Vagina (tissue), 2 donors: ENCODE data around the gene ARRDC4. TPM values are rescaled to one million over a fixed set of nuclear protein-coding genes. Genes with fewer than 3 reads are reported as not detected.

ENCODE experiments used
- DNase-seq, 2 donors: peaks; one replicate each; pipeline ENCODE4 v3.0.0-alpha.2; 2017; ENCODE audit errors: extremely low spot score in 2 of 2
- H3K27ac ChIP-seq: fragments of 200-600 bp; sonication (generic); one replicate; pipeline ENCODE4 v1.5.1; 2019
- H3K27me3 ChIP-seq: fragments of 200-600 bp; sonication (generic); one replicate; pipeline ENCODE4 v1.5.1; 2019
- H3K36me3 ChIP-seq, 2 donors: fragments of 200-600 bp; sonication (generic); one replicate each; pipeline ENCODE4 v1.5.1; 2017 to 2019
- H3K4me1 ChIP-seq: fragments of 200-600 bp; sonication (generic); one replicate; pipeline ENCODE4 v1.5.1; 2019
- H3K4me3 ChIP-seq, 2 donors: fragments of 200-600 bp; sonication (generic); 1 replicate in 1 of 2; 2 replicates in 1 of 2; pipeline ENCODE4 v1.5.1; 2016 to 2019
- H3K9me3 ChIP-seq: fragments of 200-600 bp; sonication (generic); one replicate; pipeline ENCODE4 v1.5.1; 2019
- POLR2A ChIP-seq, 2 donors: fragments of 450-650 bp; IDR thresholded peaks; one replicate each; pipeline ENCODE4 v1.6.1; 2017; ENCODE audit warnings: antibody characterized with exemption in 2 of 2, mild to moderate bottlenecking in 2 of 2, moderate library complexity in 2 of 2
- POLR2AphosphoS5 ChIP-seq, 2 donors: sonication (generic); formaldehyde crosslinking; IDR thresholded peaks; one replicate each; pipeline ENCODE4 v1.9.0; 2017; ENCODE audit warnings: antibody characterized with exemption in 2 of 2, mild to moderate bottlenecking in 2 of 2, low read depth in 1 of 2; ENCODE audit not compliant: insufficient read depth in 1 of 2
- intact Hi-C: fragments of 100-400 bp; cut with DNase I; formaldehyde crosslinking; loops from one replicate; pipeline ENCODE4 v1.15.1; 2023
- total RNA-seq: library from RNA; depleted of rRNA; stranded (reverse); fragments of >200 nt; gene quantifications from one replicate; pipeline ENCODE4 v1.2.3, GENCODE V29; 2016
- TF ChIP-seq, protein P1 (sequence below), 3 experiments: fragments of 450-650 bp in 2 of 3; fragments of 200-600 bp in 1 of 3; sonication (generic) in 1 of 3; IDR thresholded peaks; one replicate each; pipeline ENCODE4 v1.5.1; 2017 to 2019; ENCODE audit warnings: antibody characterized with exemption in 3 of 3, mild to moderate bottlenecking in 2 of 3, moderate library complexity in 2 of 3

Gene ARRDC4, protein sequence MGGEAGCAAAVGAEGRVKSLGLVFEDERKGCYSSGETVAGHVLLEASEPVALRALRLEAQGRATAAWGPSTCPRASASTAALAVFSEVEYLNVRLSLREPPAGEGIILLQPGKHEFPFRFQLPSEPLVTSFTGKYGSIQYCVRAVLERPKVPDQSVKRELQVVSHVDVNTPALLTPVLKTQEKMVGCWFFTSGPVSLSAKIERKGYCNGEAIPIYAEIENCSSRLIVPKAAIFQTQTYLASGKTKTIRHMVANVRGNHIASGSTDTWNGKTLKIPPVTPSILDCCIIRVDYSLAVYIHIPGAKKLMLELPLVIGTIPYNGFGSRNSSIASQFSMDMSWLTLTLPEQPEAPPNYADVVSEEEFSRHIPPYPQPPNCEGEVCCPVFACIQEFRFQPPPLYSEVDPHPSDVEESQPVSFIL
- total RNA-seq = 35.8 TPM

DNA sequence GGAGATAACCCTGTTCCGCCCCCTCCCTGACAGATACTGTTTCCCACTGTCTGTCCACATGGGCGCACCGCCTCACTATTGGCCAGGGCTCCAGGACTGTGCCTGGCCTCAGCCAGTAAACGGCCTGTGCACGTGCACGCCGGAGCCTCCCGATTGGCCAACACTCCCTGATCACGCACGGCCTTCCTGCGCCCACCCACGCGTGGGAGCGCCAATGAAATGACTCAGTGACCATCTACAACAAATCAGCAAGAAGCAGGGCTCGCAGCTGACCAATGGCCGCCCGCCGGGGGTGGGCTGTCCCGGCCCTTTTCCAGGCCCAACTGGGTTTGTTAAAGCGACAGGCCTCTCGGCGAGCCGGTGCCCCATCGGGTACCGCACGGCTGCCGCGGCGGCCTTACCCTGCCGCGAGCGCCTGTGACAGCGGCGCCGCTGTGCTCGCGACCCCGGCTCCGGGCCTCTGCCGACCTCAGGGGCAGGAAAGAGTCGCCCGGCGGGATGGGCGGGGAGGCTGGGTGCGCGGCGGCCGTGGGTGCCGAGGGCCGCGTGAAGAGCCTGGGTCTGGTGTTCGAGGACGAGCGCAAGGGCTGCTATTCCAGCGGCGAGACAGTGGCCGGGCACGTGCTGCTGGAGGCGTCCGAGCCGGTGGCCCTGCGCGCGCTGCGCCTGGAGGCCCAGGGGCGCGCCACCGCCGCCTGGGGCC is at the start of gene ARRDC4:
Gene ARRDC4 (plus strand): TSS at position 340 of the 703 bp plus-strand sequence. CDS start 159 bp downstream, at position 499.
- Histone ChIP-seq H3K4me1 (peaks cover 40% of the 10 kb centered on the region), H3K27ac (peak within 1 kb of the TSS; percentile 81), H3K36me3 (no peaks in the 10 kb centered on the region), H3K27me3 (no peaks in the 10 kb centered on the region), H3K9me3 (no peaks in the 10 kb centered on the region), H3K4me3 (peak within 1 kb of the TSS; percentile 89 to 92)
- intact Hi-C loops = no loop called here
- peak; percentile 99 to 100 for DNase-seq
- TF ChIP-seq POLR2AphosphoS5 (IDR thresholded peaks at IDR 0.05; ENCODE audit: insufficient read depth in 1 of 2, low read depth in 1 of 2) (peak; percentile 94 to 95), POLR2A (IDR thresholded peaks at IDR 0.05) (peak in 1 of 2 donors; percentile 84)
- TF ChIP-seq, protein P1, sequence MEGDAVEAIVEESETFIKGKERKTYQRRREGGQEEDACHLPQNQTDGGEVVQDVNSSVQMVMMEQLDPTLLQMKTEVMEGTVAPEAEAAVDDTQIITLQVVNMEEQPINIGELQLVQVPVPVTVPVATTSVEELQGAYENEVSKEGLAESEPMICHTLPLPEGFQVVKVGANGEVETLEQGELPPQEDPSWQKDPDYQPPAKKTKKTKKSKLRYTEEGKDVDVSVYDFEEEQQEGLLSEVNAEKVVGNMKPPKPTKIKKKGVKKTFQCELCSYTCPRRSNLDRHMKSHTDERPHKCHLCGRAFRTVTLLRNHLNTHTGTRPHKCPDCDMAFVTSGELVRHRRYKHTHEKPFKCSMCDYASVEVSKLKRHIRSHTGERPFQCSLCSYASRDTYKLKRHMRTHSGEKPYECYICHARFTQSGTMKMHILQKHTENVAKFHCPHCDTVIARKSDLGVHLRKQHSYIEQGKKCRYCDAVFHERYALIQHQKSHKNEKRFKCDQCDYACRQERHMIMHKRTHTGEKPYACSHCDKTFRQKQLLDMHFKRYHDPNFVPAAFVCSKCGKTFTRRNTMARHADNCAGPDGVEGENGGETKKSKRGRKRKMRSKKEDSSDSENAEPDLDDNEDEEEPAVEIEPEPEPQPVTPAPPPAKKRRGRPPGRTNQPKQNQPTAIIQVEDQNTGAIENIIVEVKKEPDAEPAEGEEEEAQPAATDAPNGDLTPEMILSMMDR (IDR thresholded peaks at IDR 0.05) = no peak

DNA sequence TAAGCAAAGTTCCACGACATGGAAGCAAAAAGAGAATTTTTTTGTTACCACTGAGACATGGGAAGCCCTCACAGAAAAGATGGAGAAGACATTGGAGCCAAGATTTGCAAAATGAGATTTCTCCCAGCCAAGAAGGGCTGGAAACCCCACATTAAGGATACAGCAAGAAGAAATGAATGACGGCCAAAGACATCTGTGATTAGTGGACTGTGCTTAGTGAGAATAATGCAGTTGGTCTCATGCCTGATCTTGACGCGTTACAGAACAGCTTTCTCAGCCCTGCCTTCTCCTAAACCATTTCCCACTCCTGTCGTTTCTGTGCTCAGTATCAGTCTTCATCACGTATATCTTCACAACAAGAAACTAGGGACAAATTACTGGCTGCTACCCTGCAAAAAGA is 45.8 kb upstream of the ARRDC4 start:
- Histone ChIP-seq H3K36me3 (no peaks in the 10 kb centered on the region), H3K4me1 (no peaks in the 10 kb centered on the region), H3K27ac (no peak overlapping the region), H3K27me3 (no peaks in the 10 kb centered on the region), H3K9me3 (no peaks in the 10 kb centered on the region), H3K4me3 (no peak overlapping the region)
- intact Hi-C loops = no loop called here
- no peak for TF ChIP-seq POLR2A (IDR thresholded peaks at IDR 0.05)
- no peak for TF ChIP-seq POLR2AphosphoS5 (IDR thresholded peaks at IDR 0.05; ENCODE audit: insufficient read depth in 1 of 2, low read depth in 1 of 2)
- TF ChIP-seq, protein P1 (IDR thresholded peaks at IDR 0.05) = no peak
- DNase-seq = no peak

DNA sequence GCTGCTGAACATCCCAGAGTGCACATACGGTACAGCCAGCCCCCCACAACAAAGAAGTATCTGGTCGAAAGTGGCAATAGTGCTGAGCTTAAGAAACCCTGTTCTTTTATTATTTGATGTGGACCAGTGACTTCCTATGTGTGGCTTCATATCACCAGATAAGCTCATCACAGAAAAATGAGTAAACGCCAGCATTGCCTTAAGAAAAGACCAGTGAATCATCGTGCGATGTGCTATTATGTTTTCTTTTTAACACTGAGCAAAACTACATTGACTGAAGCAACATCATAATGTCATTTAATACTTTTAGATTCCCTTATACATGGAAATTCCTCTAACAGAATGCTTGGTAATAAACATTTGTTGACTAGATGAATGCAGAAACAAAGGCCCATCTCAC is 45.2 kb upstream of the ARRDC4 start:
- DNase-seq = no peak
- no peaks in the 10 kb centered on the region for H3K4me1 ChIP-seq
- intact Hi-C loops = no loop called here

DNA sequence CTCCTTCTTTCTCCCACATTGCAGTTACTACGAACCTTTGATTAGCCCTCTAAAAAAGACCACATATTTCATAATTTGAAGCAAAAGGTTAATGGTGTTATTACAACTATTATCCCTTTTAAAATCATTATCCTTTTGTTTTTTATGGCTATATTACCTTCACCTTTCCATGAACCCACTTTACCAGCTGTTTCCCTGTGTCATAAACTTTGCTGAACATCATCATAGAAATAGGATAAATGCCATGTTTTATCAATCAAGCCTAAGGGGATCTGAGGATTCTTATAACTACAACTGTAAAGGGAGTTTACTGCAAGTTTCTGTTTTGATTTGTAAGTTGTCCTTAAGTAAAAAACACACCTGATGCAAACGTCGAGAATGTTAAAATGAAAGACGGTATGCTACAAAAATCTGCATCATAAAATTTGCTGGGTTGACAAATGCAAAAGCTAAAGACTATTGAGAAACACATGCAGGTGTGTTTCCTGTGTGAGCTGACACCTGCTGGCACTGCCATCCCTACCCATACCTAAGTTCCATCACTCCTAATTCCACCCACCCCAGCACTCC is 39.1 kb upstream of the ARRDC4 start:
- Histone ChIP-seq H3K27me3 (no peaks in the 10 kb centered on the region), H3K9me3 (no peaks in the 10 kb centered on the region), H3K4me3 (no peak overlapping the region), H3K36me3 (no peaks in the 10 kb centered on the region), H3K4me1 (no peaks in the 10 kb centered on the region), H3K27ac (no peak overlapping the region)
- TF ChIP-seq, protein P1 (IDR thresholded peaks at IDR 0.05) = no peak
- TF ChIP-seq POLR2A (IDR thresholded peaks at IDR 0.05) (no peak), POLR2AphosphoS5 (IDR thresholded peaks at IDR 0.05; ENCODE audit: insufficient read depth in 1 of 2, low read depth in 1 of 2) (no peak)
- intact Hi-C loops = no loop called here
- DNase-seq = no peak

More for the DNA sequence above, 45.2 kb upstream of the ARRDC4 start:
- H3K27ac ChIP-seq = no peak overlapping the region
- H3K27me3 ChIP-seq = no peaks in the 10 kb centered on the region
- TF ChIP-seq, protein P1 (IDR thresholded peaks at IDR 0.05) = no peak
- TF ChIP-seq POLR2AphosphoS5 (IDR thresholded peaks at IDR 0.05; ENCODE audit: insufficient read depth in 1 of 2, low read depth in 1 of 2) (no peak), POLR2A (IDR thresholded peaks at IDR 0.05) (no peak)
- no peaks in the 10 kb centered on the region for H3K9me3 ChIP-seq
- no peak overlapping the region for H3K4me3 ChIP-seq
- H3K36me3 ChIP-seq = no peaks in the 10 kb centered on the region
